Omental fat pad (tissue), 4 donors: ENCODE data around the gene PLA2G4D. TPM values are rescaled to one million over a fixed set of nuclear protein-coding genes. Genes with fewer than 3 reads are reported as not detected.

Experiments used
- ATAC-seq: fragments of 150-250 bp; one replicate; pipeline ENCODE4 v1.9.1; 2016; ENCODE audit warnings: mild to moderate bottlenecking, moderate library complexity; ENCODE audit not compliant: low FRiP score
- DNase-seq: peaks from one replicate; pipeline ENCODE4 v3.0.0-alpha.2; 2019; ENCODE audit warnings: low spot score
- CTCF ChIP-seq, 3 donors: fragments of 450-650 bp; IDR thresholded peaks; one replicate each; pipeline ENCODE4 v1.5.1; 2016 to 2017; ENCODE audit warnings: antibody characterized with exemption in 3 of 3, mild to moderate bottlenecking in 3 of 3, moderate library complexity in 2 of 3
- total RNA-seq, 4 donors: library from RNA; depleted of rRNA; stranded (reverse); fragments of >200 nt; gene quantifications; one replicate each; pipeline ENCODE4 v1.1.0, GENCODE V29; 2016

The PLA2G4D gene
- total RNA-seq, 4 donors from 2014 or later = 0.09 TPM; not detected in 3

- TF ChIP-seq CTCF (IDR thresholded peaks at IDR 0.05) = no peak
- ATAC-seq (no peak), DNase-seq (no peak)
Measured at GRCh38 chr15:42036112-42036905, 58.1 kb downstream of the PLA2G4D start.

GRCh38 chr15:42035435-42035761, 59.0 kb downstream of the PLA2G4D start:
- TF ChIP-seq CTCF (IDR thresholded peaks at IDR 0.05) = no peak
- ATAC-seq = no peak
- DNase-seq = no peak

- TF ChIP-seq CTCF (IDR thresholded peaks at IDR 0.05) = no peak
- no peak for ATAC-seq
- no peak for DNase-seq
Measured at GRCh38 chr15:42034628-42035434, 59.5 kb downstream of the PLA2G4D start.

GRCh38 chr15:42033214-42033873, 61.0 kb downstream of the PLA2G4D start:
- TF ChIP-seq CTCF (IDR thresholded peaks at IDR 0.05) = no peak

GRCh38 chr15:42032376-42033213, 61.8 kb downstream of the PLA2G4D start:
- no peak for ATAC-seq
- DNase-seq = no peak
- TF ChIP-seq CTCF (IDR thresholded peaks at IDR 0.05) = no peak

More at GRCh38 chr15:42033214-42033873, 61.0 kb downstream of the PLA2G4D start:
- DNase-seq (no peak), ATAC-seq (no peak)

GRCh38 chr15:42031198-42031915, 63.0 kb downstream of the PLA2G4D start:
- TF ChIP-seq CTCF (IDR thresholded peaks at IDR 0.05) = no peak
- DNase-seq (no peak), ATAC-seq (no peak)
